Measurements from ENCODE around the gene CHD5.

Gene CHD5

GRCh38 chr1:6130036-6130435, 50.1 kb downstream of the CHD5 start:
- no peaks in the 10 kb centered on the region for H3K36me3 ChIP-seq (replicated peaks)
- no peaks in the 10 kb centered on the region for H3K27me3 ChIP-seq (replicated peaks)
- TF ChIP-seq CTCF (IDR thresholded peaks at IDR 0.05; ENCODE audit: low read depth, low read length, missing control alignments) = no peak
- H3K27ac ChIP-seq = no peak overlapping the region
- in situ Hi-C loops (cut with HindIII; ENCODE audit: low pct_ligation_motif_present, low sequenced_read_pairs) = no loop called here
- no peak for DNase-seq
- H3K4me3 ChIP-seq (ENCODE audit: low read depth, low read length) = no peak overlapping the region

- Histone ChIP-seq H3K27me3 (replicated peaks) (no peaks in the 10 kb centered on the region), H3K36me3 (replicated peaks) (no peaks in the 10 kb centered on the region), H3K27ac (no peak overlapping the region), H3K4me3 (ENCODE audit: low read depth, low read length) (no peak overlapping the region)
- in situ Hi-C loops (cut with HindIII; ENCODE audit: low pct_ligation_motif_present, low sequenced_read_pairs) = no loop called here
- TF ChIP-seq CTCF (IDR thresholded peaks at IDR 0.05; ENCODE audit: low read depth, low read length, missing control alignments) = no peak
- no peak for DNase-seq
Measured at GRCh38 chr1:6129313-6129712, 50.8 kb downstream of the CHD5 start.

GRCh38 chr1:6128276-6129081, 51.6 kb downstream of the CHD5 start:
- H3K36me3 ChIP-seq (replicated peaks) = no peaks in the 10 kb centered on the region
- TF ChIP-seq CTCF (IDR thresholded peaks at IDR 0.05; ENCODE audit: low read depth, low read length, missing control alignments) = no peak
- in situ Hi-C loops (cut with HindIII; ENCODE audit: low pct_ligation_motif_present, low sequenced_read_pairs) = no loop called here

GRCh38 chr1:6127587-6128163, 52.4 kb downstream of the CHD5 start:
- in situ Hi-C loops (cut with HindIII; ENCODE audit: low pct_ligation_motif_present, low sequenced_read_pairs) = no loop called here
- peak; percentile 27 for DNase-seq
- Histone ChIP-seq H3K36me3 (replicated peaks) (no peaks in the 10 kb centered on the region), H3K4me3 (ENCODE audit: low read depth, low read length) (no peak overlapping the region), H3K27me3 (replicated peaks) (no peaks in the 10 kb centered on the region), H3K27ac (no peak overlapping the region)
- no peak for TF ChIP-seq CTCF (IDR thresholded peaks at IDR 0.05; ENCODE audit: low read depth, low read length, missing control alignments)

More at GRCh38 chr1:6128276-6129081, 51.6 kb downstream of the CHD5 start:
- Histone ChIP-seq H3K27me3 (replicated peaks) (no peaks in the 10 kb centered on the region), H3K4me3 (ENCODE audit: low read depth, low read length) (no peak overlapping the region), H3K27ac (no peak overlapping the region)
- DNase-seq = no peak

- no peak for TF ChIP-seq CTCF (IDR thresholded peaks at IDR 0.05; ENCODE audit: low read depth, low read length, missing control alignments)
- in situ Hi-C loops (cut with HindIII; ENCODE audit: low pct_ligation_motif_present, low sequenced_read_pairs) = no loop called here
Measured at GRCh38 chr1:6126521-6127067, 53.5 kb downstream of the CHD5 start.

More at GRCh38 chr1:6126521-6127067, 53.5 kb downstream of the CHD5 start:
- no peak overlapping the region for H3K4me3 ChIP-seq (ENCODE audit: low read depth, low read length)
- H3K27me3 ChIP-seq (replicated peaks) = no peaks in the 10 kb centered on the region
- no peak for DNase-seq
- H3K27ac ChIP-seq = no peak overlapping the region
- no peaks in the 10 kb centered on the region for H3K36me3 ChIP-seq (replicated peaks)
